Stimulated activated CD4-positive, alpha-beta T cell treated with anti-CD3 and anti-CD28 coated beads, Interleukin-2, amount 100 ng/mL, for 4 hours (primary cell): ENCODE data around the gene SGCE.

Experiments
- DNase-seq: peaks from one replicate; pipeline ENCODE4 v3.0.0-alpha.2; 2020; ENCODE audit warnings: low read depth

SGCE gene

DNA sequence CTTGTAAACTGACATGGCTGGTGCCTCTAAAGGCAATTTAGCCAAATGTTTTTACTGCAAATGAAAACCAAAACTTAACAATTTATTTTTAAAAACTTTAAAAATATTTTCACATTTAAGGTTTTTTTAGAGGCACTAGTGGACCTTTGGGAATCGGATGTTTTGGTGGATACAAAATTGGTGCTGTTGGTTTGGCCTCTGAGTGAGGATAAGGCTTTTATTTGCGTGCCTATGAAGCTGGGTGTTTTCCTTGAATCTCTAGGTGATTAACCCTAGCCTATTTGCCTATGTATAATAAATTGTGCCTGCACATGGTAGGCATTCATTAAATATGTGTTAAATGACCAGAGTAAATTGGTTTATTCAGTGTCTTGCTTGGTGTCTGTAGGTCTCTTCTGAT lies 2.9 kb upstream of the SGCE start:
- no peak for DNase-seq

- DNase-seq: peak; percentile 92
These were observed 2.1 kb upstream of the SGCE start for GRCh38 chr7:94657771-94658693.

GRCh38 chr7:94656925-94657731 lies 1.2 kb upstream of the SGCE start:
- DNase-seq: no peak

GRCh38 chr7:94656658-94656924 lies 658 bp upstream of the SGCE start:
- no peak for DNase-seq

- no peak for DNase-seq
These were observed 646 bp downstream of the SGCE start for GRCh38 chr7:94655126-94655847.

DNA sequence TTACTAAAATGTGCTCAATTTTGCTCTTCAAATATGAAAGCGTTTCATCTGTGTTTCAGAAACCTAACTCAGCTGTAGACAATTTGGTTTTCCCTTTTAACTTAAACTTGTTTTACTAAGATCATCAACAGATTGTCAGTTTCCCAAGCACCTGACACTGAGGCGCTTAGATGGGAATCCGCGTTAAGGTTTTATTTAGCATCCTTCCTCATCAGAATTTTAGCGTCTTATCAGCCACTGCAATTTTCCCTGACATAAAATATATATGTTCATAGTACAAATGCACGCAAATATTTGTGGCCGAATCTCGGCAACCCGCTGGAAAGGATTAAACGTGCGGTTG lies 1.2 kb downstream of the SGCE start:
- no peak for DNase-seq

- DNase-seq: no peak
These were observed 5.5 kb downstream of the SGCE start for GRCh38 chr7:94650147-94651051.

DNA sequence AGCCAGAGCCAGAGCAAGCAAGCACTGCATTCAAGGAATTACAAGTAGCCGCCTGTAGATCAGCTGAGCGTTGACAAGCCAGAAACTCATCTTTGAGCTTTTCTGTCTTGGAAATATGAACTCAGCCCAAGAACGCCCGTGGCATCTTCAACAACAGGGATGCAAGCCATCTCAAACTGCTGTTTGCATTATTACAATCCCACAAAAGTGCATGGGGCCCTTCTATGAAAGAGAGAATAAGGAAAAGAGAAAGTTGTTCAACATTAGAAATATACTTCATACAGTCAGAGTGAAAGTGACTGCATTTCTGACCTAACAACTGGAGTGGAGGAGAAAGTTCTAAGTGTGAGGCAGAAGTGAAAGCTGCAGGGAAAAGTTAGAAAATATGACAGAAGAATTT lies 6.5 kb downstream of the SGCE start:
- no peak for DNase-seq

GRCh38 chr7:94648731-94649130 lies 7.2 kb downstream of the SGCE start:
- no peak for DNase-seq

DNA sequence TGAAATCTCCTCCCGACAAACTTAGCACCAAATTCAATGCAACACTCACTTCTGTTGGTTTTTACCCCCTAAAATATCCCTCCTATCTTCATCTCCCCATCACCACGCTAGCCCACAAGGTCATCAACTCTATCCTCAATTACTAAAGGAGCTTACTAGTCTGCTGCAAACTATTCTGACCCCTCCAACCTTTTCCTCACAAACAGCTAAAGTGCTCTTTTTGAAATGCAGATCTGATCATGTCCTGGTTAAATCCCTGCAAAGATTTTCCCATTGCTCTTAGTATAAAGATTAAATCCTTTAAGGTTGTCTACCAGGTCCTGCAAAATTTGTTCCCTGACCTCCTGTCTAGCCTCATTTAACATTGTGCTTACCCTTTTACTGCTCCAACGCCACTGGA lies 8.6 kb downstream of the SGCE start:
- no peak for DNase-seq

GRCh38 chr7:94643771-94644545 lies 12.0 kb downstream of the SGCE start:
- no peak for DNase-seq

DNA sequence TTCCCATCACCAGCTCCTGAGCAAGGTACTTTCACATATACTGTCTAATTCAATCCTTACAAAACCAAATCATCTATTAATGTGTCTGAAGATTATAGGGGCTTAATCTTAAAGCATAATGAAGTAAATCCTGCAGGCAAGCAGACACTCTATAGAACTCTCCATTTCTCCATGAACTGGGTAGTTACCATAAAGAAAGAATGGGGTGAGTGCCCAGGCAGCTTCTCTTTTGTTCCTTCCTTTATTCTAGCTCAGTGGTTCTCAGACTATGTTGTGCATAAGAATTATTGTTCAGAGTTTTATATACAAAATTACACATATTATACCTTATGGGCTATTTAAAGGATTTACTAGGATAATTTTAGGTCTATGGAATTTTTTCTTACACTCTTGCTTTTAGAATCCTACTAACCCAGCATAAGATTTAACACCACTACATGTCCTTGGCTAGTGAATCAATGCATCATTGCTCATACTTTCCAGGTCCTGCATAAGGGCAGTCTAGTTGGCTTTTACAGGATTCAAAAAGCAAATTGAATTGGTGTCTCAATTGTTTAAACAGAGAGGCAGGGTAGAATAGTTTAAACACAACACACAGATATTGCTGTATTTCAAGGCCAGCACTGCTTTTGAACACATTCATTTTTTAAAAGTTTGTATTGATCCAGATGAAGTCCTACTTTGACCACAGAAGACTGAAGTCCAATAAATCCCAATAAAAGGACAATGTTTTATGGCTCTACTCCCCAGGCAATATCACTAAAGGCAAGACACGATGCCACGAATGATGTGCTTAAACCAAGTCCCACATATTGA lies 12.9 kb downstream of the SGCE start:
- DNase-seq: no peak

DNA sequence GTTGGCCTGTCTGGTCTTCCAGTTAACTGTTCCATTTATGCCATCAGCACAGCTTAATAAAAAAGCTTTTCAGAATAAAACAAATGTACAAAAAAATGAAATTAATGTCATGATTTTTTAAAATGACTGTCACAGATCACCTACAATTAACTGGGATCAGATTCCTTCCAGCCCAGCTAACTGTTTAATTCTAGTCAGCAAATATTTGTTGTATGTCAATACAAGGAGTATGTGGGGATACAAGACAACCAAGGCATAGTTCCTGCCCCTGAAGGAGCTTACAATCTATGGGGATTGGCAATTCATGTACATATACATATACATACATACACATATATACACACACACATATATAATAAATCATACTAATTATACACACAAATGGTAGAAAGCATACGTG lies 16.5 kb downstream of the SGCE start:
- no peak for DNase-seq

- DNase-seq: no peak
These were observed 20.2 kb downstream of the SGCE start for GRCh38 chr7:94635687-94636086.

- DNase-seq: no peak
These were observed 21.4 kb downstream of the SGCE start for GRCh38 chr7:94634502-94634901.

DNA sequence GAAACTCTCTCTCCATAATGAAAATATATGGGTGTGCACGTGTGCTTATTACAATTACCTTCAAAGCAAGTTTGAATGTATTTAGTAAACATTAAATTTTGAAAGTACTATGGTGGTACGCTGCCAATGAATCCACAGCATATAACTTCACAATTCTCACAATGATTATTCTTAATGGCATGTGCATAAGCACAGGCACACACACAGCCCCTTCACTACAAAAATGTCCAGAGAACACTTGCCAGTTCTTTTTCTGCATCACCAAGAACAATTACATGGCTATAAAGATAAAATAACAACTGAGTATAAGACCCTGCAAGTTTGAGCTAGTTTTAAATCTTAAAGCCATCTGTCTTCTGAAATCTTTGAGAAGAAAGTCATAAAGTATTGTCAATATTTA lies 22.2 kb downstream of the SGCE start:
- no peak for DNase-seq

DNA sequence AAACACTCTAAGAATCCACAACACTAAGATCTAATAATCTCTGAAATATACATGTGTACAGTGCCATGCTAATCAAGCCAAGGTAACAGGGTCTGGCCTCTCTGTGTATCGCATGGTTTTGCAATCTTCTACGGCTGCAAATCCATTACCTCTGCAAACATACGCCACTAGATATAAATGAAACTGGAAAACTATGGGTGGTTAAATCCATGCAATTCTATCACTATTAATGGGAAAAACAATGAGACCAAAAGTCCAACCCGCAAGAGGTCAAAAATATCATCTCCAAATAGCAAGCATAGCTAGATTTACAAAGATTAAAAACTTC lies 23.0 kb downstream of the SGCE start:
- no peak for DNase-seq

GRCh38 chr7:94632338-94633013 lies 23.5 kb downstream of the SGCE start:
- DNase-seq: no peak

- no peak for DNase-seq
These were observed 25.1 kb downstream of the SGCE start for GRCh38 chr7:94630855-94631254.

DNA sequence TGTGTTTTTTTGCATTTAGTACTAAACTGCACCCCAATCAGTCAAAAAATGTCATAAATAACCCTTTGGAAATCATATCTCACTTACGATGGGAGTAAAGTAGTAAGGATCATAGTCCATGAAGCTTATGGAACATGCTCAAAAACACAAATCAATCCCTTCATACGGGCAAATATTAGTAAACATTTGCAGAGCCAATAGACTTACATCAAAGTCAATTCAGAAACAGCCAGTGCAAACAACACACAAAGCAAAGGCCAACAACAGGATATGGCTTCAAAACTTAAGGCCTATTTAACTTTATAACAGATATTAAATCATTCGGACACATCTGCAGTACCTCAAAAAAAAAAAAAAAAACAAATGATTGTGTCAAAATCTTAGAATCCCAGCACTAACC lies 32.1 kb downstream of the SGCE start:
- DNase-seq: no peak
